HL-60/S4 (cell line): ENCODE measurements around the gene RNH1.

ENCODE experiments used
- in situ Hi-C: fragments of 300-500 bp; cut with MboI; formaldehyde crosslinking; loops from 2 replicates; pipeline ENCODE4 v1.14.3; 2022; ENCODE audit warnings: low sequenced_read_pairs

The RNH1 gene

DNA sequence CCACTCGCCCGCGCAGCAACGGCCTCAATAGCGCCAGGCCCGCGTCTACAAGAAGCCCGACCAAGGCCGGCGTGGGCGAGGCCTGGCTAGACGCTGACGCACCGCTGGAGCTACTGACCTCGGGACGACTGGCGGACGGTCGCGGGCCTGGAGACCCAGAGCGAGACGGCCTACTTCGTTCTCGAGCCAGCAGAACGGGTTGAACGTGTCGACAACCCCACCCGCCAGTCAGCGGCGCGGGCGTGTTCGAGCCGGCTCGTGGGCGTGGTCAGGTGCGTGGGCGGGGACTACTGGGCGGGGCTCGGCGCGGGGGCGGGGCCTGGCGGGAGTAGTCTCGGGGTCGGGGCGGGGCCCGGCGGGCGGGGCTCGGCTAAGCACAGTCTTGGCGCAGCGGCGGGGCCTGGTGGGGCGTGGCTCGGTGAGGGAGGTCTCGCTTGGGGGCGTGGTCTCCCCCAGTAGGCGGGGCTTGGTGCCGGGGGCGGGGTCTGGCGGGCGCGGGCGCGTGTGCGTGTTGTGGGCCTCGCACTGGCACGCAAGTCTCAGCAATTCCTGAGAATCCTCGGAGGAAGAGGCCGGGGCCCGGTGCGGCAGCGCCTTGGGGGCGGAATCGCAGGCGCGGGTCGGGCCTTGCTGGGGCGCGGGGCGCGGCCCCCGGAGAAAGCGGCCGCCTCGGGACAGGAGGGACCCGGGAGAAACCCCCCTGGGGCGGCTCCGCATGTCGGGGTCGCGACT, at the start of gene RNH1:
Gene RNH1 (minus strand): TSS at position 248 of the 732 bp plus-strand sequence. CDS start 5,080 bp downstream, outside the sequence.
- in situ Hi-C loops = no loop called here

DNA sequence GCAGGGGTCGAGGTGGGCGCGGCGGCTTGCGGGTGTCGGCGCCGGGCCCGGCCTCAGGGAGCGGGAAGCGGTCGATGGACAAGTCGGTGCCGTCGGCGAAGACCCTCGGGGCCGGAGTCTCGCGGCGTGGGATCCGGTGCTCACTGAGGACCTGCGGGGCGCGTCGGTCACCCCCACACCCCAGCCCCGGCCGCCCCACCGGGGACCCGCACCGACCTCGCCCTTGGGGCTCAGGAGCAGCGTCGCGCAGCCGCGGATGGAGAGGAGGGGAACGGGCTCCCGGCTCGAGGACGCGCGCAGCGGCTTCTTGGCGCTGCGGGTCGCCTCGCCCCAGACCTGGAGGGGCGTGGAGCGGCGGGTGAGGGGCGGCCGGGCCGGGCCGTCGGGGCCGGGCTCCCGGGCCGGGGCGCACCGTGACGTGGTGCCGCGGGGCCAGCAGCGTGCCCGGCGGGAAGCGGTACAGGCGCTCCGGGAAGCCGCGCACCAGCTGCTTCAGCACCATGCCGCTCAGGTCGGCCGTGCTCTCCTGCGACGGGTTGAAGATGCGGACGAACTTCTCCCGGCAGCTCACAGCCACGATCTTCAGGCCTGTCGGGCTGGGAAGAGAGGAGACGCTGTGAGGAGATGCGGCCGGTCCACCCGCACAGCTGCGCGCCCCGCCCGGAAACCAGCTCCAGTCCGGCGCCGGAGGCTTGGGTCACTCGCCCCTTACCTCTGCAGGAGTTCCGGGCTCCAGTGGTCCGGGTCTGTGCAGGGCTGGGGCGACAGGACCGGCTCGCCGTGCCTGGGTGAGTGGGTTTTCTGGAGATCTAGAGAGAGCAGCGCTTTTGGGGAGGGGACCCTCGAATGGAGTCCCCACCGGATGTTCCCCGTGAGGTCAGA, 49.0 kb upstream of the RNH1 start:
- in situ Hi-C loops = loop anchor here (25.0 kb wide), 1 partner anchor 156 kb away; the partner anchor contains the start of gene EPS8L2

DNA sequence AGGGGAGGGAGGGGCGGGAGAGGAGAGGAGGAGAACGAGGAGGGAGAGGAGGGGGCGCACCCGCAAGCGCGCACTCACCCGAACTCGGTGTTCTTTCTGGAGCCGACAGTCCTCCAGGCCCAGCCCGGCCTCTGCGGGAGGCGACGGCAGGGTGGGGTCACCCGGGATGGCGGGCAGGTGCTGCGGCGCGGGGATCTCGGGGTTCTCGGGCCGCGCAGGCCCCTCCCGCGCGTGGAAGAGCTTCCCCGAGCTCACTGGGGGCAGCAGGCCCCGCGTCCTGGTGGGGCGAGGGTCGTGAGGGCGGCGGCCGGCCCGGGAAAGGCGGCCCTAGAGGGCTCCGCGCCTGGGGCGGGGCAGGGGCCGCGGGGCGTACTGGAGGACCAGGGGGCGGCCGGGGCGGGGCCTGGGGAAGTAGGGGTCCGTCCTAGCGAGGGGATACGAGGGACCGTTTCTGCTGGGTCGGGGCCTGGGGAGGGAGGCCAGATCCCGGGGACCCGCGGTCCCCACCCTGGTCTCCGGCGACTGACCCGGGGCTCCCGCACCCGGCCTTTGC, 48.3 kb upstream of the RNH1 start:
- in situ Hi-C loops = loop anchor here (25.0 kb wide), 1 partner anchor 157 kb away; the partner anchor contains the start of gene EPS8L2

DNA sequence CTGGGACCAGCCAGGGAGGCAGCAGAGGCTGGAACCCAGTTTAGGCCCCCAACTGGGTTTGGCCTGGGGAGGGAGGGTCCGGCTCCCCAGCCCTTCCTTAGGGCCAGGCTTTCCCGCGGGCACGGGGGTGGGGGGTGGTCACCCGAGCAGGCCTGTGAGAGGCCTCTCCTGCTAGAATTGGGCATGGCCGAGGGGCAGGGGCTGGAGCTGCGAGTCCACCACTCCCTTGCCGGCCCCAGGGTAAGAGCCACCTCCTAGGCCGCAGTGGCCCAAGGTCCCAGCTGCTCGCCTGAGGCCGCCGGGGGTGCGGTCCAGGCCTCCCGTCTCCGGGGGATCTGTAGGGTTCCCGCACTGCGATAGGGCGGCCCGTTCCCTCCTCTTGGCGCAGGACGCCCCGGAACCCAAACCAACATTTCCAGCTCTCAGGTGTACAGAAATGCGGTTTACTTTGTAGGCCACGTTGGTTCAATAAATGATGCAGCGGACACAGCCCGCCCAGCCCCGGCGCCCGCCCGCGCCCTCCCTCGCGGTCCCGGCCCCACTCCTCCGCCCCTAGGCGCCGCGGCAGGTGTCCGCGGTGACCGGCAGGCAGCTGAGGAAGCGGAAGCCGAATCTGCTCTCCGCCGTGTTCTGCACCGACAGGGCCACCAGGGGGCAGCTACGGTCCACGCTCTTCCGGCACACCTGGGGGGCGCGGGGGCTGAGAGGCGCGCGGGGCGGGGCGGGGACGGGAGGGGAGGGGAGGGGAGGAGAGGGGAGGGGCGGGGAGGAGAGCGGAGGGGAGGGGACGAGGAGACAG, 47.6 kb upstream of the RNH1 start:
- in situ Hi-C loops = loop anchor here (25.0 kb wide), 1 partner anchor 158 kb away; the partner anchor contains the start of gene EPS8L2

DNA sequence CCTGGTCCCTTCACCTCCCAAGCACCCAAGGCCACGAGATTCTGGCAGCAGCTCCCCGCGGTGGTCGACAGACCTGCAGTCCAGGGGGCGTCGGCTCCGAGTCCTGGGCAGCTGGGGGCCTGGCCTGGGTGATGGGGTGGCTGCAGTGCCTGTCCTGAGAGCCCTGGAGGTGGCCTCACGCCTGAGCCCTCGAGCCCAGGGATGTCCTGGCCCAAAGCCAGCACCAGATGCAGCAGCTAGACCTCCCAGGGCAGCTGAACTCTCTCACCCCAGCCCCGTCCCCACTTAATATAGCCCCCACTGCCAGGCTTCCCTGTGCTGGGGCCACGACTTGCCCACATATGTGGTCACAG, 46.9 kb upstream of the RNH1 start:
- in situ Hi-C loops = loop anchor here (25.0 kb wide), 1 partner anchor 158 kb away; the partner anchor contains the start of gene EPS8L2

DNA sequence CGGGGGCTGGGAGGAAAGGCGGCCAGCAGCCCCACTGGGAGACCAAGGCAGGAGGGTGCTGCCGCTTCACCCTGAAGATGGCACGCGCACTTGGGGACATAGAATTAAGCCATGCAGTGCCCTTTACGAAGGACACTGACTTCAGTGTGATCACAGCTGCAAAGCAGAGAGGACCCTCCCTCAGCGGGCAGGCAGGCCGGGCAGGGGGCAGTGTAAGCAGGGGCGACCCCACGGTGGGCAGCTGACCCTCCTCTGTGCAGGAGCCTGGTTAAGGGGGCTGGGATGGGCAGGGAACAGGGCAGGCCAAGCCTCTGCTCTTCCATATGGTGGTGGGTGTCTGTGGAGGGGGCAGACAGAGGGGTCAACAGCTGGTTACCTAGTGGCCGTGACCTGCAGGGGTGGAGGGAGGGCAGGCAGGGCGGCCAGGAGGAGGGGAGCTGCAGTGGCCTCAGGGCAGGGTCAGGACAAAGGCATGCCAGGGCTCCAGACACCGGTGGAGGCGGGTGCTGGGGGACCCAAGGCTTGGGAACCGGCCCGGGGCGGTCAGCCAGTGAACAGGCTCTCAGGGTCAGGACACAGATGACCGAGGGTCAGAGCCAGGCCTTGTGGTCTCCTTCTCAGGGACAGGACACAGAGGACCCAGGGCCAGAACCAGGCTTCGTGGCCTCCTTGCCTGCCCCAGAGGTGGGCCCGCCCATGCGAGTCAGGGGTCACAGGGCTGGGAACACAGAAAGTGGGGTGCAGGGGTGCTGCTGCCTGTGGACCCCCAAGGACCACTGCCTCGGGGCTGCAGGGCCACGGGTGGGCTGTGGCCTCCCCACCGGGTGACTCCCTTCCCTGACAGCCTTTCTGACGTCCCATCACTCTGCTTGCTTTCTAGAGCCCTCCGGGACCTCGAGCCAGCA, 46.3 kb upstream of the RNH1 start:
- in situ Hi-C loops = loop anchor here (25.0 kb wide), 1 partner anchor 159 kb away; the partner anchor contains the start of gene EPS8L2

DNA sequence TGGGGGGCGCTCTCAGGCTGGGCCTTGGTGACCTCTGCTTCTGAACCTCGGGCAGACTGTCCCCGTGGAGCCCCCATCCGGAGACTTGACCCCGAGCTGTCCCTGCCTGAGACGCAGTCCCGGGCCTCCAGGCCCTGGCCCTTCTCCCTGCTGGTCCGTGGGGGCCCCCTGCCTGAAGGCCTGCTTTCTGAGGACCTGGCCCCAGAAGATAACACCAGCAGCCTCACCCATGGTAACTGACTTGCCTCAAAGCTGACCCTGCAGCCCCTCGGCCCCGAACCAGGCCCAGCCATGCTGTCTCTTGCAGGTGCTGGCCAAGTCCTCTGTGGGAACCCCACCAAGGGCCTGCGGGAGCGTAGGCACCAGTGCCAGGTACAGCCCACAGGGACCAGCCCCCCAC, 44.6 kb upstream of the RNH1 start:
- in situ Hi-C loops = loop anchor here (25.0 kb wide), 1 partner anchor 161 kb away; the partner anchor contains the start of gene EPS8L2

DNA sequence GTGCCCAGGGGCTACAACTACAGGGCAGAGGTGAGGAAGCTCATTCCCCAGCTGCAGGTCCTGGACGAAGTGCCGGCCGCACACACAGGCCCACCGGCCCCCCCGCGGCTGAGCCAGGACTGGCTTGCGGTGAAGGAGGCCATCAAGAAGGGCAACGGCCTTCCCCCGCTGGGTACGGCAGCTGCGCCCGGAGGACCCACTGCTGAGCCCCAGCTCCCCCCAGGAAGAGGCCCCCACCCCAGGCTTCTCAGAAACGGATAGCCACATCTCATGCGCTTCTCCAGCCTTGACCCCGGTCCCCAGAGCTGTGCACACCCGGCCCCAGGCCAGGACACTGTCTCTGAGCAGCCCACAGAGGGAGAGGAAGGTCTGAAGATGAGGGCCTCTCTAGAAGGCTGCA, 44.1 kb upstream of the RNH1 start:
- in situ Hi-C loops = loop anchor here (25.0 kb wide), 1 partner anchor 161 kb away; the partner anchor contains the start of gene EPS8L2

DNA sequence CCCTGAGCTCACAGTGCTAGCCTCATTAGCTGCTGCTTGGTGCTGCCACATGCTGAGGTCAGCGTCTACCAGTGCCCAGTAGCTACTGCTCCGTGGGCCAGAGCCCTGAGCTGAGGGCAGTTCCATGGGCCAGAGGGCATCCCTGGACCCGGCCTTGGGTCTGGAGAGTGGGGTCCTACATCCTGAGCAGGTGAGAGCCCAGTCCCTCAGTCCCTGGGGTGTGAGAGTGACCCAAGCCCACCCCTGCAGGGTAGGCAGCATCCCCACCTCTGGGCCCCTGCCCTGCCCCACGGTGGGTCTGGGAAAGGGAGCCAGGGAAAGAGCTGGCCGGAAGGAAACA, 43.7 kb upstream of the RNH1 start:
- in situ Hi-C loops = loop anchor here (25.0 kb wide), 1 partner anchor 162 kb away; the partner anchor contains the start of gene EPS8L2

DNA sequence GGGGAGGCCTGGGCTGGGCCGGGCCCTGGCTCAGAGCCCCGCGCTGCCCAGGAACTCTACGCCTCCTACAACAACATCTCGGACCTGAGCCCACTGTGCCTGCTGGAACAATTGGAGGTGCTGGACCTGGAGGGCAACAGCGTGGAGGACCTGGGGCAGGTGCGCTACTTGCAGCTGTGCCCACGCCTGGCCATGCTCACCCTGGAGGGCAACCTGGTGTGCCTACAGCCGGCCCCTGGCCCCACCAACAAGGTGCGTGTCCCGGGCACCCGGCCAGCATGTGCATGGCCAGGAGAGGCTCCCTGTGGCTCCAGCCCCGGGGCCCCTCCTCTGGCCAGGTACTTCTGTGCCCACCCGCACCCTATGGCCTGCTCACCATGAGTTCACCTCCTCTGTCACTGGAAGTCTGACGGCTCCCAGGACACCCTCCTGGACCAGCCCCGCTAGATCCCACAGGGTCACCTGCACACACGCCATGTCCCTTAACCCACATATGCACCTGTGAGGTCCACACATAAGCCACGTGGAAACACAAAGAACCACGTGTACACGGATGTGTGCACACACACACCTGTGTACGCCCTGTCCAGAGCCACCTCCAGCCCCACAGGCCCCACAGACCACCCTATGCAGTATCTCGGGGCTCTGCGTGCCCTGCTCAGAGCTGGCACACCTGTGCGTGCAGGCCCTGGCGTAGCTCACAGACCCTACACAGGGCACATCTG, 43.1 kb upstream of the RNH1 start:
- in situ Hi-C loops = loop anchor here (25.0 kb wide), 1 partner anchor 162 kb away; the partner anchor contains the start of gene EPS8L2

DNA sequence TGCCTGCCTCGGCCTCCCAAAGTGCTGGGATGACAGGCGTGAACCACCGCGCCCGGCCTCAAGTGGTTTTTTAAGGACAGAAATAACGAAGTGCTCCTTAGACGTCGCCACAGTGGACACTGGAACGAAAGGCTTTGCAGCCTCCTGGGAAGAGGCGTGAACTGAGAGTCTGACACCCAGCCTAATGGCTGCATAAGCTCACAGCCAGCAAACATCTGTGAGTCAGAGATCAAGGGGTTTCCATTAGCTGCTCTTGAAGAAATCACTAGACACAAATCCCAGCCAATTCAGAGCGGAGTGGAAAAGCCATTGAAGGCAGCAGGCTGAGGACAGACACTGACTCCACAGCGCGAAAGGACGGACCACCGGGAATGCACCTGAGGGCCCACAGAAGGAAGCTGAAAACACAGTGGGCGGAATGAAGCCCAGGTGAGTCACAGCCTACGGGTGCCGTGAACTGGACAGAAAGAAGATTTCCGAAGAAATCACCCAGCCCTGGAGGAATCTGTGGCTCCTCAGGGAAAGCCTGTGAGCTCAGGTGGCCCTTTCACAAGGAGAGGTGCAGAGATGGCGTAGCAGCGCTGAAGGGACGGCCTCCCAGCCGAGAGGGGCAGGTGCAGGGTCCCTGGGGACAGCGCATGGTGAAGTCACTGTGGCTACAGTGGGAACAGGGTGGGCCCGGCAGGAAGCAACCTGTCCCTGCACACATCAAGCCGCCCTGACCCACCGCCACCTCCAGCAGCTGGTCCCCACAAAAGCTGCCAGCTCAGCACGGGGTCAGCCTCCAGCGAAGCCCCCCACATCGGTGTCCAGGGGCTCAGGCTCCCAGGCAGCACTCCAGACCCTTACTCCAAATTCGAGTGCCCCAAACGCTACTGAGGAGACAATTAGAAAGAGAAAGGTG, 41.9 kb upstream of the RNH1 start:
- in situ Hi-C loops = no loop called here

DNA sequence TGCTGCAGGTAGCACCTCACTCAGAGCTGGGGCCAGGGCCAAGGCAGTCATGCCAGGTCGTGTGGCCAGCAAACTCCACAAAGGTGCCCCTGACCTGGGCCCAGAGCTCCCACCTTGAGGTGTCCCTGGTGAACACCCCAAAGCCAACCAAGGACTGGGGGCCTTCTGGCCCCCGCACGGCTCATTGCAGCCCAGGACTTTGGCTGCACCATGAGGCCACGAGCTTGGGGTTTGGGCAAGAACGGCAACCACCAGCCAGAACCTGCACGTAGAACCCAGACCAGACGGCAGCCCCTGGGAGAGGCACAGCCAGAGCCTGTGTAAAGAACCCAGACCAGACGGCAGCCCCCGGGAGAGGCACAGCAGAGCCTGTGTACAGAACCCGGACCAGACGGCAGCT, 38.1 kb upstream of the RNH1 start:
- in situ Hi-C loops = no loop called here

DNA sequence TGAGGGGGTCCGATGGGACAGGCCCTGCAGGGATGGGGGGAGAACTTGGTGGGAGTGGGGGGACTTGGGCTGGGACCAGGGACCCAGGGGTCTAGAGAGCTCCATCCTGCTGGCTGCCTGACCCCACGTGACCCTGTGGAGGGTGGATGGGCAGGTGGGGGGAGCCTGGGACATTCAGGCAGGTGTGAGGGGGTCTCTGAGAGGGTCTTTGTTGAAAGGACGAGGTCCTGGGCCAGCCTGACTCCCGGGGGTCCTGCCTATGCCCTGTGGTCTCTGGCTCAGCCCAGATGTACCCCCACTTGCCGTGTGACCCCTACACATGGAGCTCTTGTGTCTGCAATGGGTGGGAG, 37.8 kb upstream of the RNH1 start:
- in situ Hi-C loops = no loop called here

DNA sequence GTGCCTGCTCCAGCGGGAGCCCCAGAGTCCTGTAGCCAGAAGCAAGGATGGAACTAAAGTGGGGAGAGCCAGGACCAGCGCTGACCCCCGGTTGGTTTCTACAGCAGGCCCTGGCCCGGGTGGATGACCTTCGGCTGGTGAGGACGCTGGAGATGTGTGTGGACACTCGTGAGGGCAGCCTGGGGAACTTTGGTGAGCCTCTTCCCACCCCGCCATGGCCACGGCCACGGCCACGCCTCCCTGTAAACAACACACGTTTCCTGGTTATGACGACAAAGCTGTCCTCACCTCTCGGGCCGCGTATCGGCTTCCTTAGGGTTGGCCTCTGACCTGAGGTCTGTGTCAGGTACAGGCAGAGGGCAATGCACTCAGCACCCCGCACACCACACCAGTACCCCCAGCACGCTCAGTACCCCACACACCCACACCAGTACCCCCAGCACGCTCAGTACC, 34.4 kb upstream of the RNH1 start:
- in situ Hi-C loops = no loop called here

DNA sequence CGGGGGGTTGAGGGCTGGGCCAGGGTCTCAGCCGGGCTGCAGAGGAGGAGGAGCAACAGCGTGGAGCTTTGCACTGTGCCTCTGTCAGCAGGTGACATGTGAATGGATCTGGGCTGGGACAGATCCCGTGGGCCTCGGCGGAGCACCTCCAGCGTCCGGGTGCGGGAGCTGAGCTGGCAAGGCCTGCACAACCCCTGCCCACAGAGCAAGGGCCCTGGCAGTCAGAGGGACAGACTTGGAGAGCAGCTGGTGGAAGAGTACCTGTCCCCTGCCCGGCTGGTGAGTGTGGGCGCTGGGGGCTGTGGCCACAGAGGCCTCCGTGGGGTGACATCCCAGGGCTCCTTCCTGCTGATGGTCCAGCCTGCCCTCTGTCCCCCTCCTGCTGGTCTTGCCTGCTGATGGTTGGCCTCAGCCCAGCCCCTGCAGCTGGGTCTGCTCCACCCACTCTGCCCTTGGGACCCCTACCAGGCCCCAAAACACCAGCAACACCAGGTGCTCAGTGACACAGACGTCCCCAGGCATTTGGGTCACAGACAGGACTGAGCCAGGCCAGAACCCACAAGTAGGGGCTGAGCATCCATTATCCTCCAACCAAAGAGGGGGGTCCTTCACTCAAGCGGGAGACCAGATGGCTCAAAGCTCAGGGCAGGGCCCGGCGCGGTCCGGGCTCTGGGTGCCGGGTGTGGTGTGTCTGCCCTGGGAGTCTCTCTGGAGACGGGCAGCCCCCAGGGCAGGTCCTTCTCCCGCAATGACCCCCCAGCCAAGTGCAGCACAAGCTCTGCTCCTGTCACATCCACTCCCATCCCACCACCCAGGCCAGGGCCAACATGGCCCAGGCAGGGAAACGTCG, 33.8 kb upstream of the RNH1 start:
- in situ Hi-C loops = no loop called here

DNA sequence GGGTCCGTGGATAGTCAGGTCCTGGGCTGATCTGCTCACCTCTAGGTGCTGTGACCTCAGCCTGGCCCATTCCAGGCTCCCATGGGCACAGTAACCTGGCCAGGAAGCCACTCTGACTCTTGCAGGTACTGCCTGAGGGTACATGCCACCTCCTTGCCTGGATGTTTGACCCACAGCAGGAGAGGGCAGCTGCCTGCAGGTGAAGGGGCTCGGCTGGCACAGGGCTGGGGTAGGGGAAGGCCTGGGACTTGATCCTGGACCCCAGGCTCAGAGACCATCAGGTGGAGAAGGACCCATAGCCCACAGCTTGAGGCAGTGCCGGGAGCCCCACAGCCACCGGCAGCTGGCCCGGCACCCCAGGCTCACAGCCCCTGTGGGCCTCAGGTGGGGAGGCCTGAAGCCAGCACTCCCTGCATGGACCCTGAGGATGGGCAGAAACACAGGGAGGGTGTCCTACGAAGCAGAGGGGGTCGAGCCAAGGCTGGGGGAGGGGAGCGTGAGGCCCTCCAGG, 33.0 kb upstream of the RNH1 start:
- in situ Hi-C loops = no loop called here
